ENCODE results near the gene NPHP1. TPM values are rescaled to one million over a fixed set of nuclear protein-coding genes. Genes with fewer than 3 reads are reported as not detected.
"Not testable (repeated sequence)": the region's sequence is repeated elsewhere in the genome, so short reads cannot be mapped to it uniquely, and the experiment has no call there.

The NPHP1 gene
- polyA plus RNA-seq, 1 experiment, result 5.4 TPM

GRCh38 chr2:110198016-110198415 is 6.8 kb downstream of the NPHP1 start:
- no peak for DNase-seq (ENCODE audit: low read depth, low spot score)
- POLR2A ChIA-PET, result no interaction called here
- Histone ChIP-seq H3K4me3 (ENCODE audit: low read depth, low read length) (no peak overlapping the region), H3K9me3 (ENCODE audit: control insufficient read depth, insufficient read depth, low read length) (no peaks in the 10 kb centered on the region), H3K27me3 (ENCODE audit: control insufficient read depth, insufficient read depth, low read length) (no peaks in the 10 kb centered on the region), H3K27ac (ENCODE audit: low read depth, low read length) (no peak overlapping the region)
- CTCF ChIA-PET, result no interaction called here
- no peak for TF ChIP-seq CTCF (IDR thresholded peaks at IDR 0.05; ENCODE audit: low read depth, low read length)

GRCh38 chr2:110197452-110197851 is 7.4 kb downstream of the NPHP1 start:
- no peak overlapping the region for H3K4me3 ChIP-seq (ENCODE audit: low read depth, low read length)
- no peak overlapping the region for H3K27ac ChIP-seq (ENCODE audit: low read depth, low read length)
- POLR2A ChIA-PET, result no interaction called here
- CTCF ChIA-PET, result no interaction called here
- no peak for DNase-seq (ENCODE audit: low read depth, low spot score)
- no peaks in the 10 kb centered on the region for H3K27me3 ChIP-seq (ENCODE audit: control insufficient read depth, insufficient read depth, low read length)
- no peaks in the 10 kb centered on the region for H3K9me3 ChIP-seq (ENCODE audit: control insufficient read depth, insufficient read depth, low read length)
- no peak for TF ChIP-seq CTCF (IDR thresholded peaks at IDR 0.05; ENCODE audit: low read depth, low read length)

- H3K4me3 ChIP-seq (ENCODE audit: low read depth, low read length); CTCF ChIA-PET; DNase-seq (ENCODE audit: low read depth, low spot score); H3K27me3 ChIP-seq (ENCODE audit: control insufficient read depth, insufficient read depth, low read length); POLR2A ChIA-PET; H3K27ac ChIP-seq (ENCODE audit: low read depth, low read length); H3K9me3 ChIP-seq (ENCODE audit: control insufficient read depth, insufficient read depth, low read length): not testable (repeated sequence)
Measured at GRCh38 chr2:110190169-110190568, 14.6 kb downstream of the NPHP1 start.

GRCh38 chr2:110182449-110182848 is 22.4 kb downstream of the NPHP1 start:
- ChIA-PET CTCF (no interaction called here), POLR2A (no interaction called here)
- Histone ChIP-seq H3K4me3 (ENCODE audit: low read depth, low read length) (no peak overlapping the region), H3K27me3 (ENCODE audit: control insufficient read depth, insufficient read depth, low read length) (no peaks in the 10 kb centered on the region), H3K27ac (ENCODE audit: low read depth, low read length) (no peak overlapping the region), H3K9me3 (ENCODE audit: control insufficient read depth, insufficient read depth, low read length) (peaks cover 4% of the 10 kb centered on the region; the same call in 1 of the 2 replicates)
- no peak for TF ChIP-seq CTCF (IDR thresholded peaks at IDR 0.05; ENCODE audit: low read depth, low read length)
- no peak for DNase-seq (ENCODE audit: low read depth, low spot score)

GRCh38 chr2:110180036-110180435 is 24.8 kb downstream of the NPHP1 start:
- TF ChIP-seq CTCF (IDR thresholded peaks at IDR 0.05; ENCODE audit: low read depth, low read length), result no peak
- Histone ChIP-seq H3K4me3 (ENCODE audit: low read depth, low read length) (no peak overlapping the region), H3K9me3 (ENCODE audit: control insufficient read depth, insufficient read depth, low read length) (peaks cover 4% of the 10 kb centered on the region; the same call in 1 of the 2 replicates), H3K27ac (ENCODE audit: low read depth, low read length) (no peak overlapping the region), H3K27me3 (ENCODE audit: control insufficient read depth, insufficient read depth, low read length) (no peaks in the 10 kb centered on the region)
- no peak for DNase-seq (ENCODE audit: low read depth, low spot score)
- ChIA-PET CTCF (no interaction called here), POLR2A (no interaction called here)

- DNase-seq (ENCODE audit: low read depth, low spot score), result no peak
- Histone ChIP-seq H3K9me3 (ENCODE audit: control insufficient read depth, insufficient read depth, low read length) (no peaks in the 10 kb centered on the region), H3K27ac (ENCODE audit: low read depth, low read length) (no peak overlapping the region), H3K4me3 (ENCODE audit: low read depth, low read length) (no peak overlapping the region), H3K27me3 (ENCODE audit: control insufficient read depth, insufficient read depth, low read length) (no peaks in the 10 kb centered on the region)
- ChIA-PET POLR2A (no interaction called here), CTCF (no interaction called here)
- no peak for TF ChIP-seq CTCF (IDR thresholded peaks at IDR 0.05; ENCODE audit: low read depth, low read length)
Measured at GRCh38 chr2:110173523-110173922, 31.3 kb downstream of the NPHP1 start.

Data from AG04450 (cell line).